Measurements from ENCODE around the gene FAM135A.
"Not testable (repeated sequence)": the region's sequence is repeated elsewhere in the genome, so short reads cannot be mapped to it uniquely, and the experiment has no call there.

FAM135A gene

DNA sequence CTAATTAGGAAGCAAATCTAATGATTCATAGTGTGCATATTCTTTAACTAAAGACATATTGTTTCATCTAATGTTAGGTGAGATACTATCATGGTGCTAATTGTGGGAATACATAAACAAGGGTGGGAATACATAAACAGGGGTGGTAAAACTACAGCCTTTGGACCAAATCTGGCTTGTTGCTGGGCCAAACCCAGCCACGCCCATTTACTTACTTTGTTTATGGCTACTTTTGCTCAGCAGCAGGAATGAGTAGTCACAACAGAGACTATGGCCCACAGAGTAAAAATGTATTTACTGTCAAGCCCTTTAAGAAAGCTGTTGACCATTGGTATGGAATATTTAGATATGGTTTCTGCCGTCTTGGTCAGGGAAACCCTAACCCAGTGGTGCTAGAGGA lies 31.7 kb downstream of the FAM135A start:
- no peak overlapping the region for H3K27ac ChIP-seq (ENCODE audit: low read depth, low read length)
- no peak overlapping the region for H3K9ac ChIP-seq (ENCODE audit: low read length)
- H3K4me3 ChIP-seq (ENCODE audit: low read length), result no peak overlapping the region
- no peaks in the 10 kb centered on the region for H3K27me3 ChIP-seq (ENCODE audit: control insufficient read depth, insufficient read depth, low read length)
- no peaks in the 10 kb centered on the region for H3K4me1 ChIP-seq (ENCODE audit: control insufficient read depth, insufficient read depth, low read length)
- peaks cover 2% of the 10 kb centered on the region for H3K36me3 ChIP-seq (ENCODE audit: control insufficient read depth, insufficient read depth, low read length)

DNA sequence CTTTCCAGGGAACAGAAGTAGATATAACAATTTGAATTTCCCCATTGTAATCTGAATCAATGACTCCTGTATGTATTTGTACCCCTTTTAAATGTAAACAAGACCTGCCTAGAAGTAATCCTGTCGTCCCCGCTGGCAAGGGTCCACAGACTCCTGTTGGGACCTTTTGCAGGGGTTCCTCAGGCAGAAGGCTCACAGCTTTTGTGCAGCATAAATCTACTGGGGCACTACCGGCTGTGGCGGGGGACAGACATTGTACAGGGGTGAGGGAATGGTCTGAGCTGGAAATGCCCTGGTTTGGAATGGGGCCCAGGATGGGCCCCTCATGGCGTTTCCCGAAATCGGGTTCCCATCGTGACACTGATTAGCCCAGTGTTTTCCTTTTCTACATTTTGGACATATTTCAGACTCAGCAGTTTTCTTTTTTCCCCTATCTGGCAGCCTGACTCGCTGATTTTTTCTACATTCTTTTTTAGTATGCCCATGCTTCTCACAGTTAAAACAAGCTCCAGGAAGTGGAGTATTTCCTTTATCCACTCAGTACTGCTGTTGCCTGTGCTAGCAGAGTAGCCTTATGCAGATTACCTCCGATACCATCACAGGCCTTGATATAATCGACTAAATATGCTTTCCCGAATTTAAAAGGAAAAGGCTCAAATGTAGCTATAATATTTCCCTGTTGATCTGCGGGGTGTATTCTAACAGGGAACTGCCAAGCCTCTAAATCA lies 34.2 kb downstream of the FAM135A start:
- not testable (repeated sequence) for H3K4me1 ChIP-seq (ENCODE audit: control insufficient read depth, insufficient read depth, low read length); H3K36me3 ChIP-seq (ENCODE audit: control insufficient read depth, insufficient read depth, low read length); H3K9ac ChIP-seq (ENCODE audit: low read length); H3K27ac ChIP-seq (ENCODE audit: low read depth, low read length); H3K4me3 ChIP-seq (ENCODE audit: low read length); H3K27me3 ChIP-seq (ENCODE audit: control insufficient read depth, insufficient read depth, low read length)

DNA sequence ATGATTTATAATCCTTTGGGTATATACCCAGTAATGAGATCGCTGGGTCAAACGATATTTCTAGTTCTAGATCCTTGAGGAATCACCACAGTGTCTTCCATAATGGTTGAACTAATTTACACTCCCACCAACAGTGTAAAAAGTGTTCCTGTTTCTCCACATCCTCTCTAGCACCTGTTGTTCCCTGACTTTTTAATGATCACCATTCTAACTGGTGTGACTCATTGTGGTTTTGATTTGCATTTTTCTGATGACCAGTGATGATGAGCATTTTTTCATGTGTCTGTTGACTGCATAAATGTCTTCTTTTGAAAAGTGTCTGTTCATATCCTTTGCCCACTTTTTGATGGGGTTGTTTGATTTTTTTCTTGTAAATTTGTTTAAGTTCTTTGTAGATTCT lies 40.6 kb downstream of the FAM135A start:
- not testable (repeated sequence) for H3K4me1 ChIP-seq (ENCODE audit: control insufficient read depth, insufficient read depth, low read length); H3K9ac ChIP-seq (ENCODE audit: low read length); H3K4me3 ChIP-seq (ENCODE audit: low read length); H3K27ac ChIP-seq (ENCODE audit: low read depth, low read length); H3K27me3 ChIP-seq (ENCODE audit: control insufficient read depth, insufficient read depth, low read length); H3K36me3 ChIP-seq (ENCODE audit: control insufficient read depth, insufficient read depth, low read length)

DNA sequence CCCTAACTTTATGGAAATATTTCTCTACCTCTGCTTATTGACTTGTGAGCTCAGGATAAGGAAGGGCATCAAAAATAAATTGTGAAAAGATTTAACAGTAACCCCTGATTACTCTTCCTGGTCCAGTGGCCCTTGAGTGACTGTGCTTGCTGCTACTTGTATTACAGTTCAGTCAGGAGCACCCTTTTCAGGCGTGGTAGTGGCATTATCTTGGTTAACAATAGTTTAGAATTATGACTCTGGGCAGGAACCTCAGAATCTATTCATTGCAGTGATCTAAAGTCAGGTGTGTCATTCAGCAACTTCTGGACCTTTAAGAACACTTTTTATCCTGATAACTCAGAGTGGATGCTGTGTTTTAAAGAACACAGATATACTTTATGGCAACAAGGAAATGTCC lies 43.4 kb downstream of the FAM135A start:
- Histone ChIP-seq H3K4me1 (ENCODE audit: control insufficient read depth, insufficient read depth, low read length) (no peaks in the 10 kb centered on the region), H3K9ac (ENCODE audit: low read length) (no peak overlapping the region), H3K36me3 (ENCODE audit: control insufficient read depth, insufficient read depth, low read length) (no peaks in the 10 kb centered on the region), H3K4me3 (ENCODE audit: low read length) (no peak overlapping the region), H3K27ac (ENCODE audit: low read depth, low read length) (no peak overlapping the region), H3K27me3 (ENCODE audit: control insufficient read depth, insufficient read depth, low read length) (no peaks in the 10 kb centered on the region)

DNA sequence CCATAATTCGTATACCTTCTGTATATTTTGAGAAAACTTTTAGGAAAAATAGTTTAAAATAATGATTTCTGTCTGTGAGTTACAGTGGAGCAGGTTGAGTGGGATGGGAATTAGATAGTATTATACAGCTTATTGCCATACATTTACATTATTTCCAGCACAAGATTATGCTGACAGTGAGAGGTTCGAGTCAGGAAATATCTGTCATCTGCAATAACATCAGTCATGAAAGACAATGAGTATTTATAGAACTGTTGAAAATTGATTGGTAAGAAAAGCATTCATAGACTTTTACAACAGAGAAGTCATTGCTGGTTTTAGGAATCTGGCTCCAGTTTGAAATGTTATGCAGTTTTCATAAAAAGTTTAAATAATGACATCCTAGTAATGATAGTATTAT lies 45.9 kb downstream of the FAM135A start:
- H3K27me3 ChIP-seq (ENCODE audit: control insufficient read depth, insufficient read depth, low read length), result no peaks in the 10 kb centered on the region
- no peak overlapping the region for H3K4me3 ChIP-seq (ENCODE audit: low read length)
- no peaks in the 10 kb centered on the region for H3K36me3 ChIP-seq (ENCODE audit: control insufficient read depth, insufficient read depth, low read length)
- H3K4me1 ChIP-seq (ENCODE audit: control insufficient read depth, insufficient read depth, low read length), result no peaks in the 10 kb centered on the region
- no peak overlapping the region for H3K9ac ChIP-seq (ENCODE audit: low read length)
- no peak overlapping the region for H3K27ac ChIP-seq (ENCODE audit: low read depth, low read length)

DNA sequence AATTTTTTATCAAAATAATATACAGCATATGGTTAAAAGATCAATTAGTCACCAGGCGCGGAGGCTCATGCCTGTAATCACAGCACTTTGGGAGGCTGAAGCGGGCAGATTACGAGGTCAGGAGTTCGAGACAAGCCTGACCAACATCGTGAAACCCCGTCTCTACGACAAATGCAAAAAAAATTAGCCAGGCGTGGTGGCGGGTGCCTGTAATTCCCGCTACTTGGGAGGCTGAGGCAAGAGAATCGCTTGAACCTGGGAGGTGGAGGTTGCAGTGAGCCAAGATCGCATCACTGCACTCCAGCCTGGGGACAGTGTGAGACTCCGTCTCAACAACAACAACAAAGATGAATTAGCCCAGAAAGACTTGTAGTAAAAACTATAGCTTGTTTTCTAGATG lies 46.4 kb downstream of the FAM135A start:
- not testable (repeated sequence) for H3K4me3 ChIP-seq (ENCODE audit: low read length); H3K4me1 ChIP-seq (ENCODE audit: control insufficient read depth, insufficient read depth, low read length); H3K9ac ChIP-seq (ENCODE audit: low read length)

DNA sequence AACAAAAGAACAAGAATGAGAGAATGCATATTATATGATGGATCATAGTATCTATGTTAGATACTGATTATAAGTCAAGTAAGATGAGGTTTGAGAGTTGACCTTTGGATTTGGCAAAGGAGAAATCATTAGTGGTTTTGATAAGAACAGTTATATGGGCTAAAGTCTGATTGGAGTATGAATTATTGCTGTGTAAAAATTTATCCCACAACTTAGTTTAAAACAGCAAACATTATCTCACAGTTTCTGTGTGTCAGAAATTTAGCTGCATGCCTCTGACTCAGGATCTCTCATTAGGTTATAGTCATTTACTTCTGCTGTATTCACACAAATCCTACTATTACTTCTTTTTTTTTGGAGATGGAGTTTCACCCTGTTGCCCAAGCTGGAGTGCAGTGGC lies 56.7 kb downstream of the FAM135A start:
- Histone ChIP-seq H3K27me3 (ENCODE audit: control insufficient read depth, insufficient read depth, low read length) (no peaks in the 10 kb centered on the region), H3K4me3 (ENCODE audit: low read length) (no peak overlapping the region), H3K9ac (ENCODE audit: low read length) (no peak overlapping the region), H3K27ac (ENCODE audit: low read depth, low read length) (no peak overlapping the region), H3K36me3 (ENCODE audit: control insufficient read depth, insufficient read depth, low read length) (peaks cover 7% of the 10 kb centered on the region), H3K4me1 (ENCODE audit: control insufficient read depth, insufficient read depth, low read length) (no peaks in the 10 kb centered on the region)

More for the DNA sequence above, 46.4 kb downstream of the FAM135A start:
- not testable (repeated sequence) for H3K27me3 ChIP-seq (ENCODE audit: control insufficient read depth, insufficient read depth, low read length); H3K27ac ChIP-seq (ENCODE audit: low read depth, low read length); H3K36me3 ChIP-seq (ENCODE audit: control insufficient read depth, insufficient read depth, low read length)

DNA sequence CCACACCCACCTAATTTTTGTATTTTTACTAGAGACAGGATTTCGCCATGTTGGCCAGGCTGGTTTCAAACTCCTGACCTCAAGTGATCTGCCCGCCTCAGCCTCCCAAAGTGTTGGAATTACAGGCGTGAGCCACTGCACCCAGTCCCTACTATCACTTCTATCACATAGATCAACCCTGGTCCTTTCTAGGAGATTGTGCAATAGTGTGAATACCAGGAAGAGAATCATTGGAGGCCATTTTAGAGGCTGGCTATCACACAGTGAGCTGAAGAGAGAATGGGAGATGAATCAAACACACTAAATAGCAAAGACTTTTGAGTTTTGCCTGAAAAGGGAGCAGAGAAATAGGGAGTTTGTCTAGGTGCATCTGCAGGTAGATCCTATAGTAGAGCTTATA lies 57.2 kb downstream of the FAM135A start:
- H3K27me3 ChIP-seq (ENCODE audit: control insufficient read depth, insufficient read depth, low read length); H3K36me3 ChIP-seq (ENCODE audit: control insufficient read depth, insufficient read depth, low read length); H3K27ac ChIP-seq (ENCODE audit: low read depth, low read length); H3K4me3 ChIP-seq (ENCODE audit: low read length); H3K9ac ChIP-seq (ENCODE audit: low read length); H3K4me1 ChIP-seq (ENCODE audit: control insufficient read depth, insufficient read depth, low read length): not testable (repeated sequence)

DNA sequence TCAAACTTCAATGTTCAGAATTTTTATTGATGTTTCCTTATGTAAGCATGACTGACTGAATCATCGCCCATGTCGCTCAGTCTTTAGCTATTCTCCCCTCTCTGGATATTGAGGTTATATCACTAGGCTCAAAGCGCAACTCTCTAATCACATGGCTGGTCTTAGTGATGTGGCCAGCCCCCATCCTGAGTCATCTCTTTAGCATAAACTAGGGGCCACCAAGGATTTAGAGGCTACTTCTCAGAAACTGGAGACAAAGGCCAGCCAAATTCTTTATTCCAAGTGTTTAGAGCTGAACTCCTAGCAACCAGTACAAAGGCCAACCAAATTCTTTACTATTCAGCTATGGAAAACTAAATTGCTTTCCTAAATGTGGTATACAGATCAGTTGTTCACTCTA lies 61.4 kb downstream of the FAM135A start:
- H3K9ac ChIP-seq (ENCODE audit: low read length), result no peak overlapping the region
- H3K36me3 ChIP-seq (ENCODE audit: control insufficient read depth, insufficient read depth, low read length), result peaks cover 7% of the 10 kb centered on the region
- H3K27ac ChIP-seq (ENCODE audit: low read depth, low read length), result no peak overlapping the region
- no peaks in the 10 kb centered on the region for H3K27me3 ChIP-seq (ENCODE audit: control insufficient read depth, insufficient read depth, low read length)
- H3K4me1 ChIP-seq (ENCODE audit: control insufficient read depth, insufficient read depth, low read length), result no peaks in the 10 kb centered on the region
- no peak overlapping the region for H3K4me3 ChIP-seq (ENCODE audit: low read length)

DNA sequence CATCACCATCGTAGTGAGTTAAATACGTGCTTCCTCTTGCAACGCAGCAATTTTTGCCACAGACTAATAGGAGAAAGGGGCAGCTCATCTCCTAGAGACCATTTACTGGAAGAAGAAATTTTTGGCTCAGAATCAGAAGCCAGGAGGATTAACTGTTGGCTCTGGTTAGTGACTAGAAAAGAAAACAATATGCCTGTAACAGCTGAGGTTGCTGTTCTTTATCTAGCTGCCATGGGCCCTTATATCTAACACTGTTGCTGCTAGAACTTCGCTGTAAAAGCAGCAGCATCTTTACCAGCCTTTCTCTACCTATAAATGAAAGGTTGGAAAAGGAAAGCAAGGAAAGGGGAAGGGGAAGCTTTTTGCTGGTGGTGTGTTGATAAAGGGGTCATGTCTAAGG lies 65.9 kb downstream of the FAM135A start:
- Histone ChIP-seq H3K9ac (ENCODE audit: low read length) (no peak overlapping the region), H3K27me3 (ENCODE audit: control insufficient read depth, insufficient read depth, low read length) (no peaks in the 10 kb centered on the region), H3K4me3 (ENCODE audit: low read length) (no peak overlapping the region), H3K27ac (ENCODE audit: low read depth, low read length) (peak overlapping the region; percentile 30), H3K36me3 (ENCODE audit: control insufficient read depth, insufficient read depth, low read length) (no peaks in the 10 kb centered on the region), H3K4me1 (ENCODE audit: control insufficient read depth, insufficient read depth, low read length) (no peaks in the 10 kb centered on the region)

DNA sequence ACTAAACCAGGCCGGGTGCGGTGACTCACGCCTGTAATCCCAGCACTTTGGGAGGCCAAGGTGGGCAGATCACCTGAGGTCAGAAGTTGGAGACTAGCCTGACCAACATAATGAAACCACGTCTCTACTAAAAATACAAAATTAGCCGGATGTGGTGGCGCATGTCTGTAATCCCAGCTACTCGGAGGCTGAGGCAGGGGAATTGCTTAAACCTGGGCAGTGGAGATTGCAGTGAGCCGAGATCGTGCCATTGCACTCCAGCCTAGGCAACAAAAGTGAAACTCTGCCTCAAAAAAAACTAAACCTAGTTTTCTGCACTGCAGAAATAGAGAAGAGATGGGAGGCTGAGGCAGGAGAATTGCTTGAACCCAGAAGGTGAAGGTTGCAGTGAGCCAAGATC lies 73.3 kb downstream of the FAM135A start:
- not testable (repeated sequence) for H3K4me1 ChIP-seq (ENCODE audit: control insufficient read depth, insufficient read depth, low read length)

DNA sequence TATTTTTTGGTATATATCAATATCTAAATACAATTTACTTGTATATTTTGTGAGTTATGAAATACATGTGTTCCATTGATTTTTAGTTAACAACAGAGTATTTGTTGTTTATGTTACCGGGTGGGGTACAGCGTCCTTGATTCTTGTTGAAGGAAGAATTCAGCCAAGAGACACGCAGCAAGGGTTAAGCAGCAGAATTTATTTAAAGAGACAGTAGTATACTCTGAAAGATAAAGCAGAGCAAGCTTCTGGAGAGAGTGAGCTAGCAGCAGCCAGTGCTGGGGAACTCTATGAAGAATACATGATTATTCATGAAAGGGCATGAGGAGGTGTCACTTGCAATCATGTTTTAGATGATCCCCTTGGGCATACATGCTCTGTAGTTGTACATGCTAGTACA lies 76.1 kb downstream of the FAM135A start:
- H3K4me3 ChIP-seq (ENCODE audit: low read length), result no peak overlapping the region
- peaks cover 3% of the 10 kb centered on the region for H3K36me3 ChIP-seq (ENCODE audit: control insufficient read depth, insufficient read depth, low read length)
- H3K27me3 ChIP-seq (ENCODE audit: control insufficient read depth, insufficient read depth, low read length), result no peaks in the 10 kb centered on the region
- no peak overlapping the region for H3K9ac ChIP-seq (ENCODE audit: low read length)
- H3K4me1 ChIP-seq (ENCODE audit: control insufficient read depth, insufficient read depth, low read length), result no peaks in the 10 kb centered on the region
- no peak overlapping the region for H3K27ac ChIP-seq (ENCODE audit: low read depth, low read length)

More for the DNA sequence above, 73.3 kb downstream of the FAM135A start:
- not testable (repeated sequence) for H3K4me3 ChIP-seq (ENCODE audit: low read length); H3K36me3 ChIP-seq (ENCODE audit: control insufficient read depth, insufficient read depth, low read length); H3K9ac ChIP-seq (ENCODE audit: low read length); H3K27me3 ChIP-seq (ENCODE audit: control insufficient read depth, insufficient read depth, low read length); H3K27ac ChIP-seq (ENCODE audit: low read depth, low read length)

DNA sequence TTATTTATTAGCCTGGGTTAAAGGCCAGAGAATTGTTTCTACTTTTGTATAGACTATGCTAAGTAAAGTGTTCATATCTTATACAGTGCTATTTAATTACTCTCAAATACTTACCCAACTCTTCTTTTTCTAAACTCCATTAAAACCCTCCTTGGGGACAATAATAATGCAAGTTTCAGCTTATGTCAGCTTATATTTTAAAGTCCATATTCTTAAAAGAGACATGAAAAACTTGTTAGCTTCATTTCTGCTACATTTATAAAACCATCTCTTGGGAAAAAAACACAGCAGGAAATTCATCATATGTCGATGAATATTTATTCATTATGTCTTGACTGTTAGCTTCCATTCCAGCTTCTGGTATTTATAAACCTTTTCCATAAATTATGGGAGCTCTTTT lies 81.5 kb downstream of the FAM135A start:
- no peak overlapping the region for H3K4me3 ChIP-seq (ENCODE audit: low read length)
- no peaks in the 10 kb centered on the region for H3K36me3 ChIP-seq (ENCODE audit: control insufficient read depth, insufficient read depth, low read length)
- H3K27ac ChIP-seq (ENCODE audit: low read depth, low read length), result no peak overlapping the region
- no peaks in the 10 kb centered on the region for H3K27me3 ChIP-seq (ENCODE audit: control insufficient read depth, insufficient read depth, low read length)
- H3K4me1 ChIP-seq (ENCODE audit: control insufficient read depth, insufficient read depth, low read length), result no peaks in the 10 kb centered on the region
- no peak overlapping the region for H3K9ac ChIP-seq (ENCODE audit: low read length)

All from rectal smooth muscle tissue (tissue), 1 donor.